ENCODE results near the gene KDM3B. TPM values are rescaled to one million over a fixed set of nuclear protein-coding genes. Genes with fewer than 3 reads are reported as not detected.

KDM3B gene
- total RNA-seq, 2 donors from 2014 or later: 98.2 to 104 TPM

DNA sequence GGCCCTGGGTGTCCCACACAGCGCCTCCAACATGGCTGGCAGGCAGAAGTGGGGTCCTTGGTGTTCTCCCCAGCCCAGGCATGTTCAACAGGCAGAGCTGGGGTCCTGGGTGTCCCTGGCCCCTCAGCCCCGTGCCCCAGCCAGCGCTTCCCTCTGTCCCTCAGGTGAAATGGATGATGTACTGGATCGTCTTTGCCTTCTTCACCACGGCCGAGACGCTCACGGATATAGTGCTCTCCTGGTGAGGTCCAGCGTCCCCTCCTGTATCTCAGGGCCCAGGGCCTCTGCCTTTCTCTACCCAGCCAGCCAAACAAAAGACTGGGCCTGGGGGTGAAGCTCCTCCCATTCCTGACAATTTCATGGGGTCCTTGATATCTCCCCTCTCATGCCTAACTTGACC, 88.7 kb downstream of the KDM3B start:
- TF ChIP-seq, protein P1, sequence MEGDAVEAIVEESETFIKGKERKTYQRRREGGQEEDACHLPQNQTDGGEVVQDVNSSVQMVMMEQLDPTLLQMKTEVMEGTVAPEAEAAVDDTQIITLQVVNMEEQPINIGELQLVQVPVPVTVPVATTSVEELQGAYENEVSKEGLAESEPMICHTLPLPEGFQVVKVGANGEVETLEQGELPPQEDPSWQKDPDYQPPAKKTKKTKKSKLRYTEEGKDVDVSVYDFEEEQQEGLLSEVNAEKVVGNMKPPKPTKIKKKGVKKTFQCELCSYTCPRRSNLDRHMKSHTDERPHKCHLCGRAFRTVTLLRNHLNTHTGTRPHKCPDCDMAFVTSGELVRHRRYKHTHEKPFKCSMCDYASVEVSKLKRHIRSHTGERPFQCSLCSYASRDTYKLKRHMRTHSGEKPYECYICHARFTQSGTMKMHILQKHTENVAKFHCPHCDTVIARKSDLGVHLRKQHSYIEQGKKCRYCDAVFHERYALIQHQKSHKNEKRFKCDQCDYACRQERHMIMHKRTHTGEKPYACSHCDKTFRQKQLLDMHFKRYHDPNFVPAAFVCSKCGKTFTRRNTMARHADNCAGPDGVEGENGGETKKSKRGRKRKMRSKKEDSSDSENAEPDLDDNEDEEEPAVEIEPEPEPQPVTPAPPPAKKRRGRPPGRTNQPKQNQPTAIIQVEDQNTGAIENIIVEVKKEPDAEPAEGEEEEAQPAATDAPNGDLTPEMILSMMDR (conservative IDR thresholded peaks at IDR 0.05): no peak
- peaks cover 26% of the 10 kb centered on the region for H3K4me1 Mint-ChIP-seq
- peaks cover 8% of the 10 kb centered on the region for H3K27me3 Mint-ChIP-seq (ENCODE audit: insufficient read depth)
- WGBS, 2 experiments (ENCODE audit: insufficient coverage in 1 of 2, insufficient read length in 1 of 2): 88 to 90% methylated on average over 7 to 9 of the region's 9 CpGs
- Histone ChIP-seq H3K9ac (ENCODE audit: extremely low read depth, low read length, poor library complexity, severe bottlenecking) (no peak overlapping the region), H3K4me3 (ENCODE audit: low read length) (no peak overlapping the region), H3K4me1 (ENCODE audit: control insufficient read depth, insufficient read depth, low read length) (peaks cover 14% of the 10 kb centered on the region), H3K36me3 (ENCODE audit: control insufficient read depth, insufficient read depth, low read length) (peaks cover 5% of the 10 kb centered on the region), H3K27ac (ENCODE audit: low read depth, low read length) (no peak overlapping the region), H3K27me3 (ENCODE audit: control insufficient read depth, insufficient read depth, low read length, poor library complexity, severe bottlenecking) (peaks cover 5% of the 10 kb centered on the region), H3K9me3 (ENCODE audit: control insufficient read depth, low read length) (no peaks in the 10 kb centered on the region)
- H3K4me3 Mint-ChIP-seq: no peak overlapping the region
- no peak for DNase-seq
- H3K9me3 Mint-ChIP-seq: no peaks in the 10 kb centered on the region
- peaks cover 4% of the 10 kb centered on the region for H3K36me3 Mint-ChIP-seq (ENCODE audit: low read depth)
- H3K27ac Mint-ChIP-seq: no peak overlapping the region

DNA sequence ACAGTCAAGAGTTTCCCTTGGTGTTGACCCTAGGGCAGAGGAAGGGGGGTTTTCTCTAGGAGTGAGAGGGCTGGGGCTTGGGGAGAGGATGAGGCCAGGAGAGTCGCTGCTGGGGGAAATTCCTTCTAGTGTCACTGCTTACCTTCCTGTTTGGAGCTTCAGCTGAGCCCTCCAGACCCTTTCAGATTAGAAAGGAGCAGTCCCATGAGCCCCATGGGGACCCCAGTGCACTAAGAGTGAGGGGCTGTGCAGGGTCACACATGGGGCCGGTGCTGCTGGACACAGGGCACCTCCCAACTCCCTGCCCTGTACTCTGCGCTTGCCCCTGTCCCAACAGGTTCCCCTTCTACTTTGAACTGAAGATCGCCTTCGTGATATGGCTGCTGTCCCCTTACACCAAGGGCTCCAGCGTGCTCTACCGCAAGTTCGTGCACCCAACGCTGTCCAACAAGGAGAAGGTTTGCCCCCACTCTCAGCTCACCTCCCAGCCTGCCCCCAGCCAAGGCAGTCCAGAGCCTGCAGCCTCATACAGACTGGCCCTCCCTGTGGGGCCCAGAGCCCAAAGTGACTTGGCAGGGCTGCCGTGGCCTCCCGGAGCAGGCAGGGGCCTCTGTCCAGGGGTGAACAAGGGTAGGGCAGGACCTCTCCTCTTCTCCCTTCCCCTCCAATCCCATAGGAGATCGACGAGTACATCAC, 91.7 kb downstream of the KDM3B start:
- TF ChIP-seq, protein P1 (conservative IDR thresholded peaks at IDR 0.05): no peak
- no peak overlapping the region for H3K27ac Mint-ChIP-seq

DNA sequence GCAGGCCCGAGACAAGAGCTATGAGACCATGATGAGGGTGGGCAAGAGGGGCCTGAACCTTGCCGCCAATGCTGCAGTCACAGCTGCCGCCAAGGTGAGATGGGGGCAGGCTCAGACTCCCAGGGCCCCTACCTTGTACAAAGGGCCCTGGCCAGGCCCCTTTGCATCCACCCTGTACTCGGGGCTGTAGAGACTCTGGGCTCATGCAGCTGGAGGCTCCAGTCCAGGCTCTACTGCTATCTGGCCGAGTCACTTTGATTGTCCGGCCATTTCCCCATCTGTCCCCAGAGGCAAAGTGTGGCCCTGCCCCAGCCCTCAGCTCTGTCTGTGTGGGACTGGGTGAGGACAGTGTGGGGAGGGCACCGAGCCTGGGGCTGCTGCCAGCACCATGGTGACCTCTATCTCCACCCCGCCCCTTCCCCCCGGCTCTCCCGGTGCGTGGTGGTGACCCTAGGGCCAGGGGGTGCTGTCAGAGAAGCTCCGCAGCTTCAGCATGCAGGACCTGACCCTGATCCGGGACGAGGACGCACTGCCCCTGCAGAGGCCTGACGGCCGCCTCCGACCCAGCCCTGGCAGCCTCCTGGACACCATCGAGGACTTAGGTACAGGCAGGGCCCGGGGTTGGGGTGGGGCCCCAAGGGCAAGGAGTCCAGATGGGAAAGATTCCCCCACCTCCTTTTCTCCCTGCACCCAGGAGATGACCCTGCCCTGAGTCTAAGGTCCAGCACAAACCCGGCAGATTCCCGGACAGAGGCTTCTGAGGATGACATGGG, 92.5 kb downstream of the KDM3B start:
- Mint-ChIP-seq H3K27me3 (ENCODE audit: insufficient read depth) (peaks cover 13% of the 10 kb centered on the region), H3K4me3 (no peak overlapping the region), H3K27ac (no peak overlapping the region), H3K9me3 (no peaks in the 10 kb centered on the region), H3K4me1 (peaks cover 13% of the 10 kb centered on the region), H3K36me3 (ENCODE audit: low read depth) (no peaks in the 10 kb centered on the region)
- no peak overlapping the region for H3K9ac ChIP-seq (ENCODE audit: extremely low read depth, low read length, poor library complexity, severe bottlenecking)
- H3K36me3 ChIP-seq (ENCODE audit: control insufficient read depth, insufficient read depth, low read length): no peaks in the 10 kb centered on the region
- no peaks in the 10 kb centered on the region for H3K27me3 ChIP-seq (ENCODE audit: control insufficient read depth, insufficient read depth, low read length, poor library complexity, severe bottlenecking)
- TF ChIP-seq, protein P1 (conservative IDR thresholded peaks at IDR 0.05): no peak
- no peaks in the 10 kb centered on the region for H3K9me3 ChIP-seq (ENCODE audit: control insufficient read depth, low read length)
- H3K4me1 ChIP-seq (ENCODE audit: control insufficient read depth, insufficient read depth, low read length): peaks cover under 1% of the 10 kb centered on the region
- H3K27ac ChIP-seq (ENCODE audit: low read depth, low read length): no peak overlapping the region
- H3K4me3 ChIP-seq (ENCODE audit: low read length): no peak overlapping the region
- DNase-seq: no peak
- 93 to 94% methylated on average over 6 to 22 of the region's 22 CpGs for WGBS, 2 experiments (ENCODE audit: insufficient coverage in 1 of 2, insufficient read length in 1 of 2)

More for the DNA sequence above, 91.7 kb downstream of the KDM3B start:
- Mint-ChIP-seq H3K4me1 (peaks cover 17% of the 10 kb centered on the region), H3K9me3 (no peaks in the 10 kb centered on the region), H3K36me3 (ENCODE audit: low read depth) (no peaks in the 10 kb centered on the region), H3K4me3 (no peak overlapping the region), H3K27me3 (ENCODE audit: insufficient read depth) (peaks cover 14% of the 10 kb centered on the region)
- H3K27me3 ChIP-seq (ENCODE audit: control insufficient read depth, insufficient read depth, low read length, poor library complexity, severe bottlenecking): peaks cover 5% of the 10 kb centered on the region
- H3K4me1 ChIP-seq (ENCODE audit: control insufficient read depth, insufficient read depth, low read length): peaks cover 6% of the 10 kb centered on the region
- no peak overlapping the region for H3K4me3 ChIP-seq (ENCODE audit: low read length)
- 95% methylated on average over 4 to 13 of the region's 13 CpGs for WGBS, 2 experiments (ENCODE audit: insufficient coverage in 1 of 2, insufficient read length in 1 of 2)
- DNase-seq: no peak
- no peaks in the 10 kb centered on the region for H3K9me3 ChIP-seq (ENCODE audit: control insufficient read depth, low read length)
- no peak overlapping the region for H3K27ac ChIP-seq (ENCODE audit: low read depth, low read length)
- no peak overlapping the region for H3K9ac ChIP-seq (ENCODE audit: extremely low read depth, low read length, poor library complexity, severe bottlenecking)
- H3K36me3 ChIP-seq (ENCODE audit: control insufficient read depth, insufficient read depth, low read length): no peaks in the 10 kb centered on the region

Measured in endodermal cell (in vitro differentiated cells).